GM18519 (cell line): Measurements from ENCODE around the gene SPATA46.

Experiments
- ATAC-seq: cut with Tn5 transposase; IDR thresholded peaks from one replicate; pipeline ENCODE4 v1.9.1; 2021; ENCODE audit warnings: mild to moderate bottlenecking, moderate library complexity; ENCODE audit not compliant: unreplicated experiment, low FRiP score

SPATA46 gene

GRCh38 chr1:162391790-162392563 lies 15.3 kb upstream of the SPATA46 start:
- ATAC-seq, result no peak

- ATAC-seq, result no peak
Observed at GRCh38 chr1:162390396-162391185, 13.9 kb upstream of the SPATA46 start.

GRCh38 chr1:162389971-162390370 lies 13.3 kb upstream of the SPATA46 start:
- ATAC-seq, result no peak

- no peak for ATAC-seq
Observed at GRCh38 chr1:162389021-162389818, 12.6 kb upstream of the SPATA46 start.

- no peak for ATAC-seq
Observed at GRCh38 chr1:162388615-162389014, 12.0 kb upstream of the SPATA46 start.

GRCh38 chr1:162388083-162388594 lies 11.5 kb upstream of the SPATA46 start:
- no peak for ATAC-seq

- ATAC-seq, result no peak
Observed at GRCh38 chr1:162387226-162388082, 10.8 kb upstream of the SPATA46 start.

- ATAC-seq, result no peak
Observed at GRCh38 chr1:162386292-162387225, 9.9 kb upstream of the SPATA46 start.

- no peak for ATAC-seq
Observed at GRCh38 chr1:162385702-162386101, 9.0 kb upstream of the SPATA46 start.

- ATAC-seq, result no peak
Observed at GRCh38 chr1:162385280-162385623, 8.6 kb upstream of the SPATA46 start.

GRCh38 chr1:162384601-162385279 lies 8.1 kb upstream of the SPATA46 start:
- ATAC-seq, result no peak

GRCh38 chr1:162384116-162384515 lies 7.5 kb upstream of the SPATA46 start:
- no peak for ATAC-seq

- ATAC-seq, result no peak
Observed at GRCh38 chr1:162383516-162383915, 6.9 kb upstream of the SPATA46 start.

GRCh38 chr1:162383091-162383490 lies 6.4 kb upstream of the SPATA46 start:
- no peak for ATAC-seq

GRCh38 chr1:162381941-162382750 lies 5.5 kb upstream of the SPATA46 start:
- no peak for ATAC-seq

GRCh38 chr1:162381383-162381782 lies 4.7 kb upstream of the SPATA46 start, which contains the start of gene C1orf226:
Gene C1orf226 (plus strand): TSS chr1:162381728. CDS start chr1:162381902, 174 bp downstream.
- ATAC-seq, result no peak

GRCh38 chr1:162380061-162380846 lies 3.6 kb upstream of the SPATA46 start:
- no peak for ATAC-seq
